ENCODE measurements around the gene CA10.
A peak's percentile ranks its signal among the peaks of the same experiment; 100 is the strongest.

The CA10 gene

DNA sequence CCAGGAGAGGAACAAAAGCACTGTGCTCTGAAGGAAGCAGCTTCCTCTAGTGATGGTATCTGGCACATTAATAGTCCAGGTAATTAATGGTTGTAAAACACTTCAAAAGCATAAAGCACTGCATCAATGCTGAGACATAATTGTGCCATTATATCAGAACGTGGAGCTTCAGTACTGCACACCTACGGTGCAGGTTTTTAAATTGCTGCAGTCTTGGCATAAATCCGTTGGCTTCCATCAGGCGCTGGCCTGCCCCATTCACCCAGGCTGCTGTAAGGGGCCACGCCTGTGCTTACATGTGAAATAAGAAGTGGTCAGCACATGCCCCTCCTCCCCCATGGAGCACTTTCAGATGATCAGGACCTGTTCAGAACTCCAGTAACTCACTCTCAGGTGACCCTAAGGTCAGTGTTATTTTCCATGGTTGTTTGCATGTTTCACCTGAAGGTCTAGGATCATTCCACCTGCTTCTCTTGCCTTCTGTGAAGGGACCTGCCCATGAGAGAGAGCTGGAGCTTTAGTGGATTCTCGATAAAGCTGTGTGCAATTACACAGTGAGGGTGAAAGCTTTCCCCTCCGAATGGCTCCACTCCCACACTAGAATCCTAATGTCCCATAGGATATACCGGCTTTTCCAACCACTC is 345.3 kb downstream of the CA10 start:
- DNase-seq, result no peak

DNA sequence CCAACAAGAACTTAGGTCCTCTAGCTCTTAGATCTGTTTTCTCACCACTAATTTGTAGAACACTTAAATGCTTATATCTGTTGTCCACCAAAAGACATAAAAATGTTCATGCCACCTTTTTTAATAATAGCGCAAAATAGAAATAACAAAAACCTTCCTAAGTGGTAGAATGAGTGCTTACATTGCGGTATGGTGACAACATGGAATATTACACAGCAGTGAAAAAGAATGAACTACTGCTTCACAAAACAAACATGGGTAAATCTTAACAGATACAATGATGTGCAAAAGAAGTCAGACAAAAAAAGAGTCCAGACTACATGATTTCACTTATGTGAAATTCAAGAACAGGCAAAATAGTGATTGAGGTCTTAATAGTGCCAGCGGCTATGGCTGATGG is 351.1 kb downstream of the CA10 start:
- DNase-seq, result no peak

- no peak for DNase-seq
Observed at GRCh38 chr17:51805765-51806164, 352.7 kb downstream of the CA10 start.

DNA sequence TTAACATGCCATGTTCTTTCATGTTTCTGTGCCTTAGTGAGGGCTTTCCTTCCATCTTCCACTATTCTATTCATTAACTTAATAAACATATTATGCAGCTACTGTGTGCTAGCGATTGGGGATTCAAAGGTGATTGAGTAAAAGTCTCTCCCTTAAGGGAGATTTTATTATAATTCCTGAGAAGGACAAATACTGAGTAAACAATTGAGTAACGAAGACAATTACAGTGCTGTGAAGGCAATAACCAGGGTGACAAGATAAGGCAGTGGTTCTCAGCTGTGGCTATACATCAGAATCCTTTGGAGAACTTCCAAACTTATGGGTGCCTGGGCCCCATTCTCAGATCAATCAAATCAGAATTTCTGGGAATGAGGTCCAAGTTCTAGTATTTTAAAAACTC is 353.3 kb downstream of the CA10 start:
- DNase-seq, result no peak

DNA sequence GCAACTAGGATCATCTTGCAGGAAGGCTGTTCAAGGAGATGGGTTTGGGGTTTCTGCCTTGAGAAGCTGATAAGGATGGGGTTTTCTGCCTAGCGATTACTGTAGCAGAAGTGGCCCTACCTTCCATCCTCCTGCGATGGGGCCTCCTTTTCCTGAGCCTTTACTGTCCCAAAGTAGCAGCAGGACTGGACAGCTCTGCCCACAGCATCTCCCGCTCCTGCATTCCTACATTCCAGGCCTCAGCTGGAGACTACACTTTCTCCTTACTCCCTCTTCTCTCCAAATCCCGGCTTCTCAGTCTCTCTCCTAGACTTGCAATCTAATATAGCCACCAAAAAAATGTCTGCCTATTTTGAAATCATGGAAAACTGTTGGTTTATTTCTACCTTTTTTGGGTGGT is 355.4 kb downstream of the CA10 start:
- DNase-seq, result no peak

- no peak for DNase-seq
Observed at GRCh38 chr17:51802544-51802943, 356.0 kb downstream of the CA10 start.

DNA sequence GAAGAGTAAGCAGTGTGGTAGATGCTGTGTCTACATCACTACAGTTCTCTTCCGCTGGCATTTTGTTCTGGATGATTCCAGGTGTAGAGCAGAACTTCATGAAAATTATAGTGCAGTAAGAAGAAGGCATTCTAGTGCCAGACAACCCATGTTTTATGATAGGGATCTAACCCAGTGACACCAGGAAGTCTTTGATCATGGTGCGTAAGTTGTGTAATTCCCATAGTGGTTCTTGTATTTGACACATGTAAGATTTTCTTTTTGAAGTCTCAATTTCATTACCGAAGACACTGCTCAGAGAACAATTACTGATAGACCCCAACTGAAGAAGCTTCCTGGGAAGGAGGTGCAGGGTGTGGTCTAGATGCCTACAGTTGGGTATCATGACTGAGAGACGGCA is 356.9 kb downstream of the CA10 start:
- DNase-seq, result no peak

GRCh38 chr17:51799981-51800380 is 358.5 kb downstream of the CA10 start:
- no peak for DNase-seq

DNA sequence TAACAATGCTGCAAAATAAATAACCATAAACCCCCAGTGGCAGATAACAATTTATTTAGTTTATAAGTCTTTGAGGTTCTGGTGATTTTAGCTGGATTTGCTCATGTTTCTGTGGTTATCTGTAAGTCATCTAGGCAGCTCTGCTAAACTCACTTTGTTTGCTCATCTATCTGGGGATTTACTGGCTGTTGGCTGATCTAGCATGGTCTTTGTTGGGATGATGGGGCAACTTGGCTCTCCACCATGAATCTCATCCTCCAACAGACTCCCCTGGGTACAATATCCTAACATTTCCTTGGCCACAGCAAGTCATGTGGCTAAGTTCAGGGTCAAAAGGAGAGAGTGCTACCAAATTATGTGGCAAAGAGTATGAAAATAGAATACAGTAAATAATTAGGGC is 359.3 kb downstream of the CA10 start:
- no peak for DNase-seq

DNA sequence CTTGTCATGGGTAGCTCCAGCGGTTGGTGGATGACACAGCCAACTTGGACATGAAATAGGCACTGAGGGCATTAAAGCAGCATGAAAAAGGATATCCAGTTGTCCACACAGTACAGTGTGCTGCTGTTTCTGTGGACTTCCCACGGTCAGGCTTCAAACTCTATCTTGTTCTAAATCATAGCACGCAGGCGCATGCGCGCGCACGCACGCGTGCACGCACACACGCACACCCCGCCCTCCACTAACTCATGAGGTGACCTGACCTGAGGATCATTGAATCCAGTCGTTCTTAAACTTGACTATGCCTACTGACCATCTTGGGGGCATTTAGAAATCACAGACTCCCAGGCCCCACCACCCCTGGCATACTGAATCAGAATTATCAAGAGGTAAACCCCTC is 361.4 kb downstream of the CA10 start:
- DNase-seq, result no peak

DNA sequence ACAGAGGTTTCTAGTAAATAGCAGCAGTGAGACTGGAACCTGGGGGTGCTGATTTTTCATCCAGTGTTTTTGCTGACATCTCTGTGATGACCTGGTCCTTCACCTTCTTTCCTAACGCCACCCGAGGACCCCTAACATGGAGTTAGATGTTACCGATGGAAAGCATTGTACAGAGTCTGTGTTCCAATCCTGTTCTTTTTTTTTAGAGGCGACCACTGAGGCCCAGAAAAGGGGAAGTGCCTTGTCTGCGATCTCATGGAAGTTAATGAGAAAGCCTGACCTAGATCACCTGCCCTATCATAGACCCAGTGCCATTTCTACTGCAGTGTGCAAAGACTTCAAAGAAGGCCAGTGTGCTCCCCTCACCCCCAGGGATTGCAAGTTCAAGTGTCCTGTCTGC is 362.5 kb downstream of the CA10 start:
- no peak for DNase-seq

DNA sequence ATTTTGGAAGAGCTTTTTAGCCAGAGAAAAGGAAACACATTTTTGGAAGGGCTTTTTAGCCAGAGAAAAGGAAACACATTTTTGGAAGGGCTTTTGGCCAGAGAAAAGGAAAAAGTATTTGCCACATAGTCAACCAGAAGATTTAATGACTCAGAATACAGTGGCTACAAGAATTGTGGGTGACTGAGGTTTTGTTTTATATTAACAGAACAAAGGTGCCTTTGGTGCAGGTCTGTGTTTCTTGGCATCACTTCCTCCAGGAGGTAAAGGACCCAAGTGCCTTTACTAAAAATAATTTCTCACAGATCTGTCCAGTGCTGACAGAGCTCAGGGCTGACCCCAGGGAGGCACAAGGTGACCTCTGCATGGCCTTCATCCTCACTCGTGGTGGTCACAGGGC is 363.1 kb downstream of the CA10 start:
- DNase-seq, result no peak

- no peak for DNase-seq
Observed at GRCh38 chr17:51794466-51794865, 364.0 kb downstream of the CA10 start.

DNA sequence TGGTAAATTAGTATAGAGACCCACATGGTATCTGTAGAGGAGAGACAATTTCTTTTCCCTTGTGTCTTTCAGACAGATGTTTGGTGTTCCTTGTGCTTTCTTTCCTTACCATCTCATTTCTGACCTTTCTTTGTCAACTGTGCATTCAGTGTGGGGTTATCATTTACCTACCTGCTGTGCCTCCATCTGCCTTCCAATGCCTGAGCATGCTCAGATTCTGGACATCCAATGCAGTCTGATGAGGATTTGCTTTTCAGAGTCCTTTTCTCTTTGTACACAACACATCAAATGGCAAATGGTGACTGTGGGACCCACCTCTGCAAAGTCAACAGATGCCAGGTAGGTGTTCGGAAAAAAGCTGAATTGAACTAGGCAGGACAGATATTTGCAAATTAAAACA is 364.8 kb downstream of the CA10 start:
- no peak for DNase-seq

- no peak for DNase-seq
Observed at GRCh38 chr17:51778842-51779241, 379.7 kb downstream of the CA10 start.

- no peak for DNase-seq
Observed at GRCh38 chr17:51770027-51770759, 388.3 kb downstream of the CA10 start.

GRCh38 chr17:51769231-51769630 is 389.3 kb downstream of the CA10 start:
- no peak for DNase-seq

DNA sequence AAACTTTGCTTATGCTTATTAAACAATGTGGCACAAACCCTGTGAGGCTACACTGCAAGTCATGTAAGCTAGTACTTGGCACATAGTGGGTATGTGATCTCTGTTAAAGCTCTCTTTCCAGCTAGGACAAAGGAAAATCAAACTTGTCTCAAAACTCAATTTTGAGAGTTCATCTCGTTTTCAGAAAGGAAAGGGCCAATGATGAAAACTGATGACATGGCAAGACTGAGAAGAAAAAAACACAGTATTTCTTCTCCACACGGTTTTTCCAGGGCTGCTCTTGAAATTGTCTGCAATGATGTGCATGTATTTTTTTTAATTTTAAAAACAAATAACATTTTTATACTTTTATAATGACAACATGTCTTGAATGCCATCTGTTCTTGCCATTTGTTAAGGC is 389.8 kb downstream of the CA10 start:
- DNase-seq, result no peak

DNA sequence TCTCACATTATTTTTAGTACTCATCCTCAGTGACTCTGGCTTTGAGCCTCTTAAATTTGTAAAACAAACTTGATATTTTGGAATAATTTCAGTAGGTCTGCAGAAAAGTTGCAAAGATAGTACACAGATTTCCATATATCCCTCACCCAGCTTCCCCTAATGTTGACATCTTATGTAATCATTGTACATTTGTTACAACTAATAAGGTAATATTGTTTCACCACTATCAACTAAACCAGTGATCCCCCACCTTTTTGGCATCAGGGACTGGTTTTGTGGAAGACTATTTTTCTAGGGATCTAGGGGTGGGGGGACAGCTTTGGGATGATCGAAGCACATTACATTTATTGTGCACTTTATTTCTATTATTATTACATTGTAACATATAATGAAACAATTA is 391.2 kb downstream of the CA10 start:
- DNase-seq, result no peak

DNA sequence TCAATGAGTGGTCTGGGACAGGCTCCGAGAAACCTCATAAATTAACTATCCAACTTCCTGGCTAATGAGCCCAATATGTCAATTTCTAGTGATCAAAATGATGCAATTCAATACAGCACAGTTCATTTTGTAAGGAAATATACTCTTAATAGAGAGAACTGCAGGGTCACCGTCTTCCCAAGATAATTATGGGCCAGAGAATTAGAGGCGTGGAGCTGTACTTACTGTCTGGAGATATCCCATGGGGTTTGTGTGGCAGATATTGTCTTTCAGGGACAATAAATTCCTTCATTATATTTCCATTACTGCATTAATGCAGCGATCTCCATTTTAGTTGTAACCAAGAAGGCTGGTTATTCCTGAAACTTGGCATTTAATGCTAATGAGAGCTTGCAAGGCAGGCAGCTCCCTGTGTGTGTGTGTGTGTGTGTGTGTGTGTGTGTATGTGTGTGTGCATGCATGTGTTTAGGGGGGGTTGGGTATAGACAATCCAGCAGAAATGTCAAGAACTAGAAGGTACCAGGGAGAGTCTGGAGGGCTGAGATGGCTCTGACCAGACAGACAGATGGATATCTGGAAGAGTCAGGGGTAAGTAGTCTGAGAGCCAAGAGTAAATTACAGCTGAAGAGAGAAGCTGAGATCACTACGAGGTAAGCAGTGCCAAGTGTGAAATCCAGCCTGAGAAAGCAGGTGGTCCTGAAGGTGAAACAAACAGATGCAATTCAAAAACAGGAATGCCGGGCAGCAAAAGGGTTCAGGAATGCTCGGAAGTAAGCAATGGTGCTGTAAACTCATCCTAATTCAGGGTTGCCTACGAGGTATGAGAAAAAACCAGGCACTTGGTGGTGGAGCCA is 393.0 kb downstream of the CA10 start:
- DNase-seq, result no peak

GRCh38 chr17:51764387-51764971 is 394.0 kb downstream of the CA10 start:
- DNase-seq, result peak; percentile 12 to 67

DNA sequence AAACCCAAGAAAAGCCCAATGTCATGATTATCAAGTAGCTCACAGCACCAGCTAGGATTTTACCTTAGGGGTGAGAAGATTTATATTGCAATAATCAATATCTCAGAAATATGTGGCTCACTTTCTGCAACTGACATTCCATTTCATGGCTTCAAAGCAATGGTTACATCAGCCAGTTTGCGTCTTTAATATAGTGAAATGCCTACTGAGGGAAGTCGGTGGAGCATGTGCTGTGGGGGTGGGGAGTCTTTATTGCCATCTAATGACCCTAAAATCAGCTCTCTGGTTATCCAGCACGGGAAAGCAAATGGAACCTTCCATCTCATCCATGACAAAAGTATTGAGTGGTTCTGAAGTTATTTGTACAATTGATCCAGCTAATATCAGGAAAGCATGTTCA is 395.5 kb downstream of the CA10 start:
- DNase-seq, result no peak

- DNase-seq, result no peak
Observed at GRCh38 chr17:51761105-51761504, 397.4 kb downstream of the CA10 start.

DNA sequence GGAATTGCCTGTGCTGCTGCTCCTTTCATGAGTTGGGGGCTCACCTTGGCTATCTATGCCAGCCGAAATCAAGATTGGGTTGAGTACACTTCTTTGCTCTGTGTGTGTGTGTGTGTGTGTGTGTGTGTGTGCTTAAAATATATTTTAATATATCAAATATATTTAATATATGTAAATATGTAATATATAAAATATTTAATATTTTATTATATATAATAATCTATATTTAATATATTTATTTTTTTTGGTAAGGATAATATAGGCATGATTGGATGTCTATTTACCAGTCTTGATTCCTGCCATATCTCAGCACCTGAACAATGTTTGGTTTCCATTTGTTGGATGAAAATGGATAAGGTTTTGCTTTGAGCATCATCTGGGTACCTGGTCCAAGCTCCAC is 399.3 kb downstream of the CA10 start:
- no peak for DNase-seq
